ENCODE results near the gene HES6.

DNA sequence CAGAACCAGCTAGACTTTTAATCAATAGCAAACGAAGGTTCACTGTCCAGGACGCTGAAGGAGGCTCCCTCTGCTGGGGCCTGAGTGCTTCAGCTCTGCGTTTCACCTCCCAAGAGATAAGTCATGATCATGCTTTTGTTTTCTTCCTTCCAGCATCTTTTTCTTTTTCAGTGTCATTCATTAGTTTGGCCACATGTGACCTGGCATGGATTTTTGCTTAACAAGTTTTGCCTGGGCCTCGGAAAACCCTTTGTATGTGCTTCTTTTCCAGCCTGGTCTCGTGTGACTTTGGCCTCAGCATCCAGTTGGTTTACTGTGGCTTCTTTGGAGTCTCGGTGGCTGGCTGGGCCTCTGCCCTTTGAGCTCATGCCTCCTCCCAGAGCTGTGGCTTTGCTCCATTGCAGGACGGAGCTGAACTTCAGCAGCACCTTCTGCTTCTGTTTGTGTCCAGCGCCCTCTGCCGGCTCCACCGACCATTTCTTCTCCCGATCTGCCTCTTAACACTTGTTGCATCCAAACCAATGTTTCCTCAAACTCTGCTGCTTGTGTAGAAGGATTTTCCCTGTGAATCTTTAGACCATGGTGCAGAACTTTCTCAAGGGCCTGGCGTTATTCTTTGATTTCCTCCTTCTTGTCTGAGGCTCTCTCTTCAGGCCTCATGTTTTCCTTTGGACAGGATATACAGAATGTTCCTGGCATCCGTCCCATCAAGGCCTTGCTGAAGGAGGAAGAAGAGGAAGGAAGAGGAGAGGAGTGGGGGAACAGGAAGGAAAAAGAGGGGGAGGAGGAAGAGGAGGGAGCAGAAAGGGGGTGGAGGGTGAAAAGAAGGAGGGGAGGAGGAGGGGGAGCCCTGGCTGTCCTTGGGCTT is 23.6 kb upstream of the HES6 start:
- TF ChIP-seq, protein P1, sequence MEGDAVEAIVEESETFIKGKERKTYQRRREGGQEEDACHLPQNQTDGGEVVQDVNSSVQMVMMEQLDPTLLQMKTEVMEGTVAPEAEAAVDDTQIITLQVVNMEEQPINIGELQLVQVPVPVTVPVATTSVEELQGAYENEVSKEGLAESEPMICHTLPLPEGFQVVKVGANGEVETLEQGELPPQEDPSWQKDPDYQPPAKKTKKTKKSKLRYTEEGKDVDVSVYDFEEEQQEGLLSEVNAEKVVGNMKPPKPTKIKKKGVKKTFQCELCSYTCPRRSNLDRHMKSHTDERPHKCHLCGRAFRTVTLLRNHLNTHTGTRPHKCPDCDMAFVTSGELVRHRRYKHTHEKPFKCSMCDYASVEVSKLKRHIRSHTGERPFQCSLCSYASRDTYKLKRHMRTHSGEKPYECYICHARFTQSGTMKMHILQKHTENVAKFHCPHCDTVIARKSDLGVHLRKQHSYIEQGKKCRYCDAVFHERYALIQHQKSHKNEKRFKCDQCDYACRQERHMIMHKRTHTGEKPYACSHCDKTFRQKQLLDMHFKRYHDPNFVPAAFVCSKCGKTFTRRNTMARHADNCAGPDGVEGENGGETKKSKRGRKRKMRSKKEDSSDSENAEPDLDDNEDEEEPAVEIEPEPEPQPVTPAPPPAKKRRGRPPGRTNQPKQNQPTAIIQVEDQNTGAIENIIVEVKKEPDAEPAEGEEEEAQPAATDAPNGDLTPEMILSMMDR (IDR thresholded peaks at IDR 0.05) = peak; percentile 76 to 91 (median 86)
- TF ChIP-seq POLR2A (IDR thresholded peaks at IDR 0.05) = peak in 1 of 2 donors; percentile 12

Data from uterus (tissue), 2 donors.